OCI-LY3 (cell line): ENCODE measurements around the gene JARID2.

Experiments
- H2AFZ ChIP-seq: fragments of 200-600, 300-600 bp; shearing (Covaris generic); 2 replicates; pipeline ENCODE4 v1.6.0; 2014; ENCODE audit warnings: antibody characterized with exemption, low read depth, low read length
- H3K27ac ChIP-seq: fragments of 200-600, 300-600 bp; sonication (generic); 2 replicates; pipeline ENCODE4 v1.5.1; 2014; ENCODE audit warnings: mild to moderate bottlenecking, low read length, moderate library complexity, mixed read lengths
- H3K27me3 ChIP-seq: fragments of 200-600, 300-600 bp; sonication (generic); 2 replicates; pipeline ENCODE4 v1.6.1; 2014; ENCODE audit warnings: low read depth, low read length, mixed read lengths
- H3K36me3 ChIP-seq: fragments of 200-600, 300-600 bp; sonication (generic); replicated peaks from 2 replicates; pipeline ENCODE3; 2014; ENCODE audit warnings: low read depth, low read length, mixed read lengths
- H3K4me1 ChIP-seq: fragments of 300-600, 200-600 bp; sonication (generic); 2 replicates; pipeline ENCODE4 v1.6.1; 2014; ENCODE audit warnings: low read length, mixed read lengths
- H3K4me2 ChIP-seq: fragments of 200-600, 300-600 bp; sonication (generic); 2 replicates; pipeline ENCODE4 v1.6.1; 2014; ENCODE audit warnings: low read length, mixed read lengths
- H3K4me3 ChIP-seq: fragments of 300-600, 200-600 bp; sonication (generic); 2 replicates; pipeline ENCODE4 v1.5.1; 2014; ENCODE audit warnings: antibody characterized with exemption, mild to moderate bottlenecking, low read length, moderate library complexity
- H3K79me2 ChIP-seq: fragments of 300-600, 200-600 bp; shearing (Covaris generic); 2 replicates; pipeline ENCODE4 v1.6.1; 2014; ENCODE audit warnings: mild to moderate bottlenecking, low read length, mixed read lengths
- H3K9ac ChIP-seq: fragments of 300-600, 200-600 bp; shearing (Covaris generic); 2 replicates; pipeline ENCODE4 v1.6.0; 2014; ENCODE audit warnings: mild to moderate bottlenecking, low read length, moderate library complexity
- H3K9me3 ChIP-seq: fragments of 200-600, 300-600 bp; shearing (Covaris generic); 2 replicates; pipeline ENCODE4 v1.6.1; 2014; ENCODE audit warnings: low read length, mixed read lengths; ENCODE audit not compliant: insufficient read depth
- H4K20me1 ChIP-seq: fragments of 200-600, 300-600 bp; sonication (generic); 2 replicates; pipeline ENCODE4 v1.6.1; 2016; ENCODE audit warnings: low read length, mixed read lengths; ENCODE audit not compliant: insufficient read depth
- EZH2phosphoT487 ChIP-seq: fragments of 200-600 bp; shearing (Covaris generic); IDR thresholded peaks from 2 replicates; pipeline ENCODE4 v1.6.1; 2018; ENCODE audit warnings: antibody characterized with exemption, mixed run types, low read depth
- TF ChIP-seq, protein P1 (sequence below): fragments of 200-600, 300-600 bp; sonication (generic); IDR thresholded peaks from 2 replicates; pipeline ENCODE4 v1.5.1; 2014; ENCODE audit warnings: antibody characterized with exemption, low read length, low read depth

Gene JARID2

DNA sequence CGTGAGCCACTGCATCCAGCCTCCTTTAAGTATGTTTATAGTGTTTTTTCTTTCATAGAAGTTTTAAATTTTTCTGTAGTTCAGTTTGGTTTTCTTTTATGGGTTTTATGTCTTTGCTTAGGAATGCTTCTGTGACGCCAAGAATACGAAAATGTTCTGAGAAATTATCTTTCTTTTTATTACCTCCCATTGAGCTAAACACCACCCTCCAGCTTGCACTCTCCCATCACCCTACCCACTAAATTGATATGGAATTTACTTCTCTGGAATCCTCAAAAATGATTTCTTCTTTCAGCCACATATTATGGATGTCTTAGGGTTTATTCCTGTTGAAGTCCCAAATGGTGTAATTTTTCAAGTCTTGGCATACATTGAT is 38.1 kb downstream of the JARID2 start:
- no peaks in the 10 kb centered on the region for H3K27me3 ChIP-seq
- peaks cover 89% of the 10 kb centered on the region for H3K79me2 ChIP-seq
- no peak overlapping the region for H3K9ac ChIP-seq
- TF ChIP-seq EZH2phosphoT487, result no peak
- H3K9me3 ChIP-seq, result no peaks in the 10 kb centered on the region
- peaks cover 62% of the 10 kb centered on the region for H4K20me1 ChIP-seq
- no peak overlapping the region for H3K27ac ChIP-seq
- H3K36me3 ChIP-seq, result no peaks in the 10 kb centered on the region
- H3K4me3 ChIP-seq, result no peak overlapping the region
- no peak overlapping the region for H3K4me2 ChIP-seq
- peaks cover 60% of the 10 kb centered on the region for H3K4me1 ChIP-seq
- H2AFZ ChIP-seq, result no peak overlapping the region

DNA sequence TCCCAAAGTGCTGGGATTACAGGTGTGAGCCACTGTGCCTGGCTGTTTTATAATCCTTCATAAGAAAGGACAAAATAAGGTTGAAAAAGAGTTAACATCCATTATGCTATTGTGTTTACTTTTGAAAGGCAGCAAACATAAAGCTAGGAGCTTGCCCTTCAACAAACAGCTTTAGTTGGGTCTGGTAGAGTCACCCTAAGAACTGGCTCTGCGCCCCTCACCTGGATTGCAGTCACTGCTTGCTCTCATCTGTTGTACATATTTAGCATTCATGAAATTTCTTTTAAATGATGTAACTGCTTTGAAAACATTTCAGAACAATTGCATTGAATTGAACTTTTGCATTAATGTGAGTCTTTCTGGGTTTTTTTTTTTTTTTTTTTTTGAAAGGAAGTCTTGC is 38.9 kb downstream of the JARID2 start:
- Histone ChIP-seq H3K36me3 (no peaks in the 10 kb centered on the region), H3K9me3 (no peaks in the 10 kb centered on the region), H3K4me1 (peaks cover 53% of the 10 kb centered on the region), H3K4me2 (no peak overlapping the region), H3K27me3 (no peaks in the 10 kb centered on the region), H2AFZ (no peak overlapping the region), H3K9ac (no peak overlapping the region), H3K79me2 (peaks cover 89% of the 10 kb centered on the region), H4K20me1 (peaks cover 55% of the 10 kb centered on the region), H3K27ac (no peak overlapping the region), H3K4me3 (no peak overlapping the region)
- TF ChIP-seq, protein P1, sequence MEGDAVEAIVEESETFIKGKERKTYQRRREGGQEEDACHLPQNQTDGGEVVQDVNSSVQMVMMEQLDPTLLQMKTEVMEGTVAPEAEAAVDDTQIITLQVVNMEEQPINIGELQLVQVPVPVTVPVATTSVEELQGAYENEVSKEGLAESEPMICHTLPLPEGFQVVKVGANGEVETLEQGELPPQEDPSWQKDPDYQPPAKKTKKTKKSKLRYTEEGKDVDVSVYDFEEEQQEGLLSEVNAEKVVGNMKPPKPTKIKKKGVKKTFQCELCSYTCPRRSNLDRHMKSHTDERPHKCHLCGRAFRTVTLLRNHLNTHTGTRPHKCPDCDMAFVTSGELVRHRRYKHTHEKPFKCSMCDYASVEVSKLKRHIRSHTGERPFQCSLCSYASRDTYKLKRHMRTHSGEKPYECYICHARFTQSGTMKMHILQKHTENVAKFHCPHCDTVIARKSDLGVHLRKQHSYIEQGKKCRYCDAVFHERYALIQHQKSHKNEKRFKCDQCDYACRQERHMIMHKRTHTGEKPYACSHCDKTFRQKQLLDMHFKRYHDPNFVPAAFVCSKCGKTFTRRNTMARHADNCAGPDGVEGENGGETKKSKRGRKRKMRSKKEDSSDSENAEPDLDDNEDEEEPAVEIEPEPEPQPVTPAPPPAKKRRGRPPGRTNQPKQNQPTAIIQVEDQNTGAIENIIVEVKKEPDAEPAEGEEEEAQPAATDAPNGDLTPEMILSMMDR, result no peak
- TF ChIP-seq EZH2phosphoT487, result no peak

DNA sequence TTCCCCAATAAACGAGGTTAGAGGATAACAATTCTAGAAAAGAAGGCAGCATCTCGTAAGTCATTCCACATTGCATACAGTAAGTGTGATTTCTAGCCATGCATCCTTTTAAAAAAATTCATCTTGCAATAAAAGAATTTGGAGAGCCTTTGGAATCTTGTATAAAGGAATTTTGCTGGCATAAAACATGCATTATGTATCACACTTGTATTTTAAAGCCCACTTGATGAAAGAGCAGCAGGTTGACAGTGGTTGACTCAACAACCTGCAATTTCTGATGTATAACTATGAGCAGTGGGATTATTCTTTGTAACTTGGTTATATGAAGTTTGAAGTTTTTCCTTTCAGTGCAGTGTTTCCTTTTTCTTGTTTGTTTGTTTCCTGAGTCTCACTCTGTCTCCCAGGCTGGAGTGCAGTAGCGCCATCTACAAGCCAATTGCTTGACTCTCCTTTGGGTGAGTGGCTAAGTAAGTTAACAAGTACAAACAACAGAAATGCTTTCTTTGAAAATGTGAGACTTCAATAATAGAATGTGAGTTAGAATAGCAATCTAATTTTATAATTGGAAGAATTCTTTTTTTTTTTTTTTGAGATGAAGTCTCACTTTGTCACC is 39.9 kb downstream of the JARID2 start:
- no peaks in the 10 kb centered on the region for H3K9me3 ChIP-seq
- H3K9ac ChIP-seq, result no peak overlapping the region
- H3K4me1 ChIP-seq, result peaks cover 43% of the 10 kb centered on the region
- H4K20me1 ChIP-seq, result peaks cover 49% of the 10 kb centered on the region
- H3K4me3 ChIP-seq, result no peak overlapping the region
- no peak overlapping the region for H3K4me2 ChIP-seq
- no peak overlapping the region for H2AFZ ChIP-seq
- H3K27ac ChIP-seq, result no peak overlapping the region
- H3K36me3 ChIP-seq, result peaks cover 5% of the 10 kb centered on the region
- TF ChIP-seq EZH2phosphoT487, result no peak
- TF ChIP-seq, protein P1, result peak; percentile 26; the same call in 1 of the 2 replicates
- H3K79me2 ChIP-seq, result peaks cover 88% of the 10 kb centered on the region
- no peaks in the 10 kb centered on the region for H3K27me3 ChIP-seq

DNA sequence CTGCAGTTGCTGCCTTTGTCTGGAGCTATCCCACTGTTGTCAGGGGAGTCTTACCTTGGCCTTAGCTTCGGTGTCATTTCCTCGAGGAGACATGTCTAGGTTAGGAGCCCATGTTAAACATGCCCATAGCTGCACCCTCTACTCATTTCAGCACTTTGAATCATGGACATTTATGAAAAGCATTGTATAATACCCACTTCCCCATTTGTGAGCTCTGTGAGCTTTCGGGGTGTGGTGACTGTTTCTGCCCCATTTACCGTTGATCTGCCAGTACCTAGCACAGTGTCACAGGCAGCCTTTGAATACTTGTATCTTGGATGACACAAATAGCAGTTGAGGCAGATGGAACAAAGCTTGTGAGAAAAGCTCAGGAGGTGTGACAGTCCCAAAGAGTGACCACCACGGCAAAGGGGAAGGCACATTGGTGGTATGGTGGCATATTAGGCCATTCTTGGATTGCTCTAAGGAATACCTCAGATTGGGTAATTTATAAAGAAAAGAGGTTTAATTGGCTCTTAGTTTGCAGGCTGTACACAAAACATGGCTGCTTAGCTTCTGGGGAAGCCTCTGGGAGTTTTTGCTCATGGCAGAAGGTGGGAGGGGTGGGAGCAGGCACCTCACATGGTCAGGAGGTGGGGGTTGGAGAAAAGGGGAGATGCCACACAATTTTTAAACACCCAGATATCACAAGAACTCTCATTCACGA is 42.0 kb downstream of the JARID2 start:
- H2AFZ ChIP-seq, result no peak overlapping the region
- H3K4me1 ChIP-seq, result peaks cover 26% of the 10 kb centered on the region
- H3K27ac ChIP-seq, result peak overlapping the region; percentile 60
- no peak for TF ChIP-seq EZH2phosphoT487
- TF ChIP-seq, protein P1, result no peak
- H4K20me1 ChIP-seq, result peaks cover 30% of the 10 kb centered on the region
- peak overlapping the region; percentile 60 for H3K4me3 ChIP-seq
- H3K27me3 ChIP-seq, result no peaks in the 10 kb centered on the region
- H3K4me2 ChIP-seq, result peak overlapping the region; percentile 80
- H3K9ac ChIP-seq, result peak overlapping the region; percentile 40
- no peaks in the 10 kb centered on the region for H3K9me3 ChIP-seq
- H3K79me2 ChIP-seq, result peaks cover 88% of the 10 kb centered on the region
- H3K36me3 ChIP-seq, result peaks cover 5% of the 10 kb centered on the region
